Epithelial cell of esophagus (primary cell): Measurements from ENCODE around the gene PIK3R5.
"Not testable (repeated sequence)": the region's sequence is repeated elsewhere in the genome, so short reads cannot be mapped to it uniquely, and the experiment has no call there.

Experiments used
- DNase-seq: peaks from one replicate; pipeline ENCODE4 v3.0.0; 2010; ENCODE audit warnings: low read depth
- H3K4me3 ChIP-seq: 2 replicates; pipeline ENCODE4 v1.5.1; 2011; ENCODE audit warnings: mild to moderate bottlenecking, low read length, control low read depth
- TF ChIP-seq, protein P1 (sequence below): IDR thresholded peaks from 2 replicates; pipeline ENCODE4 v1.5.1; 2011; ENCODE audit warnings: low read depth, mild to moderate bottlenecking, low read length, control low read depth, inconsistent platforms; ENCODE audit not compliant: insufficient read depth; ENCODE audit errors: missing control alignments

PIK3R5 gene

DNA sequence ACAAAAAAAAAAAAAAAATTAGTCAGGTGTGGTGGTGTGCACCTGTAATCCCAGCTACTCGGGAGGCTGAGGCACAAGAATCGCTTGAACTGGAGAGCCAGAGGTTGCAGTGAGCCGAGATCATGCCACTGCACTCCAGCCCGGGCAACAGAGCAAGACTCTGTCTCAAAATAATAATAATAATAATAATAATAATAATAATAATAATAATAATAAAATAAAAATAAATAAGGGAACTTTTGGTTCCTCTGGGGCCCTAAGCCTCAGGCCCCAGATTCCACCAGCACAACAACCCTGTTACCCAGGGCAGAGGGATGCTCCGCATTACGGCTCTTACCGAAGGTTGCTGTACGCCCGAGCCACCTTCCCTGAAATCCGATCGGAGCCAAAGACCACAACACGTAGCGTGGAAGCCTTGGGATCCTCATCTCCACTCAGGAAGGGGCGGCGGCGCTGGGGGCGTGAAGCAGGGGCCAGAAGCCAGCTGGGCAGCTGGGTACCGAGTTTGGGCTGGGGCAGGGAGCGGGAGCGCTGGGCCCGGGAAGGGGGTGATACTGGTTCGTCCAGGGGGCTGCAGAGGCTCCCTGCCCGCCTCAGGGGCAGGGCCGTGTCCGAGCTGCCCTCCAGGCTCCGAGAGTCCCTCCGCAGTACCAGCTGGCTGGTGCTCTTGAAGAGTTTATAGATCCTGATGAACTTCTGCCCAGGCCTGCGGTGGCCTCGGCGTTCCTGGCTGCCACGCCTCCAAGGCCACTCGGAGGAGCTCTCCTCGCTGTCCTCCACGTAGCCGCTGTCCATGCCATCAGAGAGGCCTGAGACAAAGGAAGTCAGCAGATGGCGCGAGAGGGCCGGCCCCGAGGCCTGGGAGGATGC lies 77.4 kb downstream of the PIK3R5 start:
- no peak for DNase-seq
- no peak overlapping the region for H3K4me3 ChIP-seq
- TF ChIP-seq, protein P1, sequence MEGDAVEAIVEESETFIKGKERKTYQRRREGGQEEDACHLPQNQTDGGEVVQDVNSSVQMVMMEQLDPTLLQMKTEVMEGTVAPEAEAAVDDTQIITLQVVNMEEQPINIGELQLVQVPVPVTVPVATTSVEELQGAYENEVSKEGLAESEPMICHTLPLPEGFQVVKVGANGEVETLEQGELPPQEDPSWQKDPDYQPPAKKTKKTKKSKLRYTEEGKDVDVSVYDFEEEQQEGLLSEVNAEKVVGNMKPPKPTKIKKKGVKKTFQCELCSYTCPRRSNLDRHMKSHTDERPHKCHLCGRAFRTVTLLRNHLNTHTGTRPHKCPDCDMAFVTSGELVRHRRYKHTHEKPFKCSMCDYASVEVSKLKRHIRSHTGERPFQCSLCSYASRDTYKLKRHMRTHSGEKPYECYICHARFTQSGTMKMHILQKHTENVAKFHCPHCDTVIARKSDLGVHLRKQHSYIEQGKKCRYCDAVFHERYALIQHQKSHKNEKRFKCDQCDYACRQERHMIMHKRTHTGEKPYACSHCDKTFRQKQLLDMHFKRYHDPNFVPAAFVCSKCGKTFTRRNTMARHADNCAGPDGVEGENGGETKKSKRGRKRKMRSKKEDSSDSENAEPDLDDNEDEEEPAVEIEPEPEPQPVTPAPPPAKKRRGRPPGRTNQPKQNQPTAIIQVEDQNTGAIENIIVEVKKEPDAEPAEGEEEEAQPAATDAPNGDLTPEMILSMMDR = no peak

DNA sequence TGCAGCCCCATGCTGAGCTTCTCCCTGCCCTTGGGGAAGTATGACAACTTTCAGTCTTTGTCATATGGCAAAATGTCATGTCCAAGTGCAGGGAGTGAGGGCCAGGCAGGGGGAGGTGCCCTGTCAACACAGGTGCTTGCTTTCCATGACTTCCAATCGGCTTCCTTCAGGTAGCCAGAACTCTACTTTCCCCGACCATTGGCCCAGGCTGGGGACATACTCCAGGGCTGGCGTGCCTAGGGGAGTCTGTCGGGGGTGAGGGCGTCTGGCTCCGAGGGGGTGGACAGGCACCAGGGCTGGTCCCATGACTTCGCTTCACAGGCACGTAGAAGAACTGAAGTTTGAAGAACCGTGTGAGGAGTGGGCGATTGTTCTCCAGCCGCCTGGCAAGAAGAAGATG lies 78.2 kb downstream of the PIK3R5 start:
- no peak for DNase-seq
- TF ChIP-seq, protein P1 = no peak
- H3K4me3 ChIP-seq = no peak overlapping the region

DNA sequence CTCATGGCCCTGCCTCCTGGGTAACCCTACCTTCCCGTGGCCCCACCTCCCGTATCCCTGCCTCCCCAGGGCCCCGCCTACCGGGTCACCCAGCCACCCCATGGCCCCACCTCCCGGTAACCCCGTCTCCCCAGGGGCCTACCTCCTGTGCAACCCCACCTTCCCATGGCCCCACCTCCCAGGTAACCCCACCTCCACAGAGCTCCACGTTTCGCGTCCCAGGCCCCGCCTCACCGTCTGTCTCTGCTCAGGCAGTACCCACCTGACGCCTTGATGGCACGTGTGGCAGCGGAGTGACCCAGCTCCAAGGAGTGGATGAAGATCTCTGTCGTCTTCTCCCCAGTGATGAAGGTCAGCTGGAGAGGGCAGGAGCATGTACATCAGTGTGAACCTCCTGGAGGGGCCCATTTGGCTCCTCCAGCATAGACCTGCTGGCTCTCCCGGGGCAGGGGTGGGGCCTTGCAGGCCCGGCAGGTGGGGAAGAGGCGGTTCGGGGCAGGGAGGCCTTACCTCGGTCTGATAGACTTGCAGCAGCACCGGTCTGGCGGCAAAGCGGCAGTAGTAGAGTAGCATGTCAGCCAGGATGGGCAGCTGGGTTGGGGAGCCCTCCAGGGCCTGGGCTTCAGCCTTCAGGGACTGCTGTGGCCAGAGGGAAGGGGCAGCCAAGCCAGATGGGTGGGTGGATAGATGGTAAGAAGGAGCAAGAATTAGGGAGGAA lies 79.4 kb downstream of the PIK3R5 start:
- DNase-seq = no peak
- TF ChIP-seq, protein P1 = no peak
- no peak overlapping the region for H3K4me3 ChIP-seq

DNA sequence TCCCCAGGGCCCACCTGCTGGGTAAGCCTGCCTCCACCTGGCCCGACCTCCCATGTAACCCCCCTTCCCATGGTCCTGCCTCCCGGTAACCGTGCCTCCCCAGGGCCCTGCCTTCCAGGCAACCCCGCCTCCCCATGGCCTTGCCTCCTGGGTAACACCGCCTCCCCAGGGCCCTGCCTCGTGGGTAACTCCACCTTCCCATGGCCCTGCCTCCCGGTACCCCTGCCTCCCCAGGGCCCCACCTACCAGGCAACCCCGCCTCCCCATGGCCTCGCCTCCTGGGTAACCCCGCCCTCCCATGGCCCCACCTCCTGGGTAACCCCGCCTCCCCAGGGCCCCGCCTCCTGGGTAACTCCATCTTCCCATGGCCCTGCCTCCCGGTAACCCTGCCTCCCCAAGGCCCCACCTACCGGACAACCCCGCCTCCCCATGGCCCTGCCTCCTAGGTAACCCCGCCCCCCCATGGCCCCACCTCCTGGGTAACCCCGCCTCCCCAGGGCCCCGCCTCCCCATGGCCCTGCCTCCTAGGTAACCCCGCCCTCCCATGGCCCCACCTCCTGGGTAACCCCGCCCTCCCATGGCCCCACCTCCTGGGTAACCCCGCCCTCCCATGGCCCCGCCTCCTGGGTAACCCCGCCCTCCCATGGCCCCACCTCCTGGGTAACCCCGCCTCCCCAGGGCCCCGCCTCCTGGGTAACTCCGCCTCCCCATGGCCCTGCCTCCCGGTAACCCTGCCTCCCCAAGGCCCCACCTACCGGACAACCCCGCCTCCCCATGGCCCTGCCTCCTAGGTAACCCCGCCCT lies 80.1 kb downstream of the PIK3R5 start:
- not testable (repeated sequence) for DNase-seq, H3K4me3 ChIP-seq

DNA sequence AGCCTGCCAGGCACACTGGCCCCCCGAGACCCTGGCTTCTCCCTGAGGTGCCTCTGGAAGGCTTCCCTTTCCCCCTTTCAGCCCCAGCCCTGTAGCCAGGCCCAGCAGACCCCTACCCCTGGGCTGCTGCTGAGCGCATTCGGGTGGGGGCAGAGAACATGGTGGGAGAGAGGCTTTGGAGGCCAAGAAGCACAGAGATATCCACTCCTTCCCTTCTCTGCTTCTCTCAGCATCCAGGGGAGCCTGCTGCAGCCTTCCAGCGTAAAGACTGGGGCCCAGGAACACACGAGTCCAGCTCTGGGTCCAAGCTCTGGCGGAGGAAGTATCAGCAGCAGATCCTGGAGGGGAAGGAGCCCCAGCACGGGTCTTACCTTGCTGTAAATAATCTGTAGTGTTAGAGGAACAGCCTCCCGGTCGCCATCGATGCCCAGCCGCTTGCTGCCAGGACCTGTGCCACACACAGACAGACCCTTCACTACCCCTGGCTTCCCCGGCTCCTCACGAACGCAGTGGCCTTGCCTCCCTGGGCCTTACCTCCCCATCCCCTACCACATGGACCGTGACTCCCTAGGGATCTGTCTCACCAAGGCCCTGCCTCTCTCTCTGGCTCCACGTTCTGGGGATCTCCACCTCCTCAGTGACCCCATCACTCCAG lies 81.0 kb downstream of the PIK3R5 start:
- no peak for DNase-seq
- TF ChIP-seq, protein P1 = no peak
- no peak overlapping the region for H3K4me3 ChIP-seq

DNA sequence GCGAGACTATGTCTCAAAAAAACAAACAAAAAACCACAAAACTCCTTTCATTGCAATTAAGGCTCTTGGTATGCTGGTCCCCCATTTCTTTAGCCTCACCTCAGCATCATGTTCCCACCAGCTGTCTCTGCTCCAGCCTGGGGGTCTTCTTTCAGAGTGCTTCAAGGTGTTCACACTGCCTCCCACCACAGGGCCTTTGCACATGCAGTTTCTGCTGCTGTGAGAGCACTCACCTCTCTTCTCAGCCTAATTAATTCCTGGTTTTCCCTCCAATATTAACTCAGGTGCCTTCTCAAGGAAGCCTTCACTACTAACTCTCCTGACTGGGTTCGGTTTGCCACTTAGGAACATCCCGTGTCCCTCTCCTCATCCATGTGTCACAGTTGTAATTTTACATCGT lies 82.2 kb downstream of the PIK3R5 start:
- no peak for DNase-seq
- H3K4me3 ChIP-seq = no peak overlapping the region
- TF ChIP-seq, protein P1 = no peak
